Activated CD4-positive, alpha-beta T cell treated with anti-CD3 and anti-CD28 coated beads for 1 hour (primary cell): ENCODE data around the gene MZT1.
"Not testable (repeated sequence)": the region's sequence is repeated elsewhere in the genome, so short reads cannot be mapped to it uniquely, and the experiment has no call there.

Source experiments
- DNase-seq: peaks from one replicate; pipeline ENCODE4 v3.0.0-alpha.2; 2020

The MZT1 gene, protein sequence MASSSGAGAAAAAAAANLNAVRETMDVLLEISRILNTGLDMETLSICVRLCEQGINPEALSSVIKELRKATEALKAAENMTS

DNA sequence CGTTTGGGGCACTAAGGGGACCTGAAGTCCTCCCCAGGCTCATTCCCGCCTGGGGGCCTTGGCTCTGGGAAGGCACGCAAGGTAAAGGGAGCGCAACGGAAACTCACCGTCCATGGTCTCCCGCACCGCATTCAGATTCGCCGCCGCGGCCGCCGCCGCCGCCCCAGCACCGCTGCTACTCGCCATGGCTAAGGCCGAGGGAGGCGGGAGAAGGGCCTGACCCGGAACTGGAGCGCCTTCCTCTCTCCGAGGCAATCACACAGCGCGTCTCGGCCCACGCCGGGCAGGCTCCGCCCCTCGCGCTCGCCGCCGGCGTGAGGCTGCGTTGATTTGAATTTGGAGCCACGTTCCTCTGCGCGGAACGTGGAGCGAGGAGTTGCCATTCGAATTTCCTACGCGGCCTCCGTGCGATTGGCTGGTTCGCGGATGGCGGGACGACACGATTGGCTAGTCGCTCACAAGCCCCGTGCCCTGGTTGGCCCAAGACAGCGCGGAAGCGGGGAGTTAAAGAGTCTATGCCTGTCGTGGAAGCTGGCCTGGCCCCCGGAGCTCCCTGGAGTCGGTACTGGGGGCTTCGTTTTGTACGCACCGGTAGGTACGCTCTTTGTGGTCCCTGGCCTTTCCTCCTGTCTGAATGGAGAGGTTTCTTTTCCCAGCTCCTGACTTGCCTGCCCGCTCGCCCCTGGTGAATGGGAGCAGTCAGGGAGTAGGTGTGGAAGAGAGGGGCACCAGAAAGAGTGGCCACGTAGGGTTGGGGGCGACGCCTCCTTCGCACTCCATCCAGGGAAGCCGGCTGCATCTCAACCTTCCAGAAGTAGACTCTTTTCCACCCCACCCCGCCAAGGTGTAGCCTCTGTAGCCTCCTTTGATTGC is at the start of gene MZT1, which contains the start of gene BORA:
Gene MZT1, minus strand, starts transcription at position 213 of the 873 bp plus-strand sequence. Its CDS starts 27 bp downstream, at position 186.
Gene BORA, plus strand, starts transcription at position 507 of the 873 bp plus-strand sequence. CDS start 1,018 bp downstream, outside the sequence.
- DNase-seq: peak; percentile 90

DNA sequence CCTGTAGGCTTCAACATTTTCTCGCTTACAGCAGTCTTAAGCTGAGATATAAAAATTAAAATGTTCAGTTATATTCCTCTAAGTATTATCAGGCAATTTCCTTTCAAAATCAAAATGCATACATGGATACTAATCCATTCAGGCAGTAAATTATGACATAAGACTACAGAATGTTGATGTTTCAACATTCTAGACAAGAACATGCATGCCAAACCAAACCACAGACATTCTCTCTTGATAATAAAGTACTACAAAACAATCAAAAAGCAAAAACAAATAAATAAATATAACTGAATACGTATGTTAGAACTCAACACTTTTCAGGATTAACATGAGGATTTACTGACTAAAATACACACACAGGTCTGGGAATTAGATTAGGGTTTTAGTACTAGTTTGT is 46.6 kb upstream of the MZT1 start:
- DNase-seq: no peak

DNA sequence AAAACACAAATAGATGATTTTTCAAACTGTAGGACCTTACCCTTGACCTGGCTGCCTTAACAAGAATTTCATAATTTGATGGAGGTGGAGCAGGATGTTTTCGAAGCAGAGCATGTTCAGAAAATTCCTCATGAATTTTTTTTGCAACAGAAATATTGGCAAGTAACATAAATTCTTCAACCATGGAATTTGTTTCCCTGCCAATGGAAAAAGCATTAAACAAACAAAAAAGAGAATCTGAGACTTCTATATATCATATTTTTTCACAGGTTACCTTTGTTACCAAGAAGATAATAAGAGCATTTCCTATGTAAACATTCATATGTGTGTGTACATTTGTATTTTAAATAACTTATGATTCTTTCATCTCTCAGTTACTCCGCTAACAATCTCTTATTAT is 36.0 kb upstream of the MZT1 start:
- no peak for DNase-seq

DNA sequence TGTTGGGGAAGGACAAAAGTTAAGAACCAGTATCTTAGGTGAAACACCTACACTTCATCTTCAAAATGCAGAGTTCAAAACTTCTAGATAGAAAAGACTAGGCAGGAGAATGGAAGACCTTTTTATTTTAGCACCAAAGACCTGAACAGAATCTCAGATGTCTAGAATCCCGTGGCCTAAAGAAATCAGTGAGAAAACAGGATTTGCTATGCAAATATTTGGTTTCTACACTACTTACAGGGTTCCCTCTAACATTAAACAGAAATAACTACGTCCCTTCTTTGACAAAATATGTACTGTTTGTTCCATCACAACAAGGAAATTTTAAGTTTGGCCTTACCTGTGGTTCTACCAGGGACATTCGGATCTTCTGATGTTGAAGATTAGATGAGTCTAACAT is 32.8 kb upstream of the MZT1 start:
- no peak for DNase-seq

DNA sequence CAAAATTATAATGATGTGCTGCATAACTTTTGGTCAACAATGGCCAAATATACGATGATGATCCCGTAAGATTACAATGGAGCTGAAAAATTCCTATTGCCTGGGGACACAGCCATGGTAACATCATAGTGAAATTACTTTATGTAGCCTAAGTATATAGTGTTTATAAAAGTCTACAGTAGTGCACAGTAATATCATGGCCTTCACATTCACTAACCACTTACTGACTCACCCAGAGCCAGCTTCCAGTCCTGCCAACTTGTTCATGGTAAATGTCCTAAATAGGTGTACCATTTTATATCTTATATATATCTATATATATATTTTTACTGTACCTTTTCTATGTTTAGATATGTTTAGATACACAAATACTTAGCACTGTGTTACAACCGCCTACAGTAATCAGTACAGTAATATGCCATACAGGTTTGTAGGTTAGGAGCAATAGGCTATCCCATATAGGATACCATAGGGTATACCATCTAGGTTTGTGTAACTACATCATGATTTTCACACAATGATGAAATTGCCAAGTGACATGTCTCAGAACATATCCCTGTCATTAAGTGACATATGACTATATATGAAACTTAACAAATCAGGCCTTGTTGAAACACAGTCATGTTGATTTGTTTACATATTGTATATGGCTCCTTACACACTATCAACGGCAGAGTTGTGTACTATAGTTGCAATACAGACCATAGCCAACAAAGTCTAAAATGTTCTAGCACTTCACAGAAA is 30.5 kb upstream of the MZT1 start:
- no peak for DNase-seq

DNA sequence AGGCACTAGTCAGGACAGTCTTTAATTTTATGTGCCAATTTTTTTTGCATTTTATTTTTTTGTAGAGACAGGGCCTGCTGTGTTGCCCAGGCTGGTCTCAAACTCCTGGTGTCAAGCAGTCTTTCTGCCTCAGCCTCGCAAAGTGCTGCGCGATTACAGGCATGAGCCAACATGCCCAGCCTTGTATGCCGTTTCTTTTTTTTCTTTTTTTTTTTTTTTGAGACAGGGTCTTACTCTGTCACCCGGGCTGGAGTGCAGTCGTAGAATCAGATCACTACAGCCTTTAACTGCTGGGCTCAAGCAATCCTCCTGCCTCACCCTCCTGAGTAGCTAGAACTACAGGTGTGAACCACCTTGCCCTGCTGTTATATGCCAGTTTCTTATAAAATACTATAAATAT is 26.7 kb upstream of the MZT1 start:
- DNase-seq: no peak

DNA sequence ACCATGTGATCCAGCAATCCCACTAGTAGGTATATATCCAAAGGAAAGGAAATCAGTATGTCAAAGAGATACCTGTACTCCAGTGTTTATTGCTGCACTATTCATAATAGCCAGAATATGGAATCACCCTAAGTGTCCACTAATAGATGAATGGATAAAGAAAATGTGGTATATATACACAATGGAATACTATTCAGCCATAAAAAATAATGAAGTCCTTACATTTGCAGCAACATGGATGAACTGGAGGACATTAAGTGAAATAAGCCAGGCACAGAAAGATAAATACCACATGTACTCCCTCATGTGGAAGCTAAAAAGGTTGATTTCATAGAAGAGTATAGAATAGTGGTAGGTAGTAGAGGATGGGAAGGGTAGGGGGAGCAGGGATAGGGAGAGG is 23.8 kb upstream of the MZT1 start:
- no peak for DNase-seq

DNA sequence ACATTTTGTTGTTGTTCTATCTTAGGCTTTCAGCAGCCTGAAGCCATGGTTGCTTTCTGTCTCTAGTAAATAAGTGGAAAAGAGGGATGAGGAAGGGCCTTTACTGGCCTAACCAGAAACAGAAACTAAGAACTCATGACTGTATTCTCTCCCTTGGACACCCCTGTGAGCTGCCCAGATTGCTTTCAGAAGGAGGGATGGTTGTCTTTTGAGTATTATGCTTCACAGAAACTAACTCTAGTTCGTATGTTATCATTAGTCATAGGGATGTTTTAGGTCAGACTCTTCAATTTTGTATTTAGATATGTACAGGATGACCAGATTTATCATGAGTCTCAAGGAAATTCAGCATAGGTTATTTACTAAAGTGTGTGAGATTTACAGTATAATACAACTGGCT is 17.8 kb upstream of the MZT1 start:
- no peak for DNase-seq

DNA sequence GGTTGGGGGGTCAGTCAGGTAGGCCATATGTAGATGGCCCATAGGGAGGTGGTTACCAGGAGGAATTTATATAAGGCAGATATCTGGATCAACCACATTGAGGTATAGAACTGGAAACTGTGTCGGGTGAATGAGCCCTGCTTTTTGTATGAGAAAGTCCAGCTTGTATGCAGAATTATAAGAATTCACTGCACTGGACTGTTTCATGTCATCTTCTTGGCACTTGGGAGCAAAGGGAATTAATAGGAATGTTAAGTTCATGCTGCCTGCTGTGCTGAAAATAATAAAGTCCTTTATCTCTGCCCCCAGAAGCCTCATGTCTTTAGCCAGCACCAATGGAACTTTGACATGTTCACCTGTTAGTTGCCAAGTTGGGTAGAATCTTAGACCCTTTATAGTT is 12.6 kb upstream of the MZT1 start:
- no peak for DNase-seq

DNA sequence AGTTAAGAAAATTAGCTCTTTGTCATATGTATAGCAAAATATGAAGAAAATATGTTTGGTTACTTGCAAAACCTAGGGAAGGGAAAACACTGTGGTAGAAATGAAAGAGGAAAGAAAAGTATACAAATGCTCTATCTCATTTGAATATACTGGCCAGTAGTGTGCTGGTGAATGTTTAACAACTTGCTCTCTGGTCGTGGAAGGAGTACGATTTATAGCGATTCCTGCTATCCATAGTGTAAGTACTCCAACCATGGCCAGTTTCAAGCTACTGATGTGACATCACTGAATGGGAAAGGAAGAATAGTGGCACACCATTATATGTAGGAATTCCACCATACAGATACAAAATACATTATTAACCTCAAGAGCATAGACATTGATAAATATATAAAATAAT is 9.6 kb upstream of the MZT1 start:
- DNase-seq: no peak

DNA sequence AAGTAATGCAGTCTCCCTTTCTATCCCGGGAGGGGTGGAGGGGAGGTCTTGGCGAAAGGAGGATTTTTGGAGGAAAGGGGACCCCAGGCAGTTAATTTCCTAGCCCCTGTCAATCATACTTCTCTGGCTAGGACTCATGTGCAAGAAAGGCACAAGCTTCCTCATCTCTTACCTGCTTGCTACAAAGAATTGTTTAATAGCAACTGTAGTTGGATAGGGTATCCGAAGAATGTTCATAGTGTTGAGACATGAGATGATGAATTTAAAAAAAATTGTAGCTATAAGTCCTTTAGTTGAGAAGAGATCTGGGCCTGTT is 819 bp upstream of the MZT1 start:
- no peak for DNase-seq

DNA sequence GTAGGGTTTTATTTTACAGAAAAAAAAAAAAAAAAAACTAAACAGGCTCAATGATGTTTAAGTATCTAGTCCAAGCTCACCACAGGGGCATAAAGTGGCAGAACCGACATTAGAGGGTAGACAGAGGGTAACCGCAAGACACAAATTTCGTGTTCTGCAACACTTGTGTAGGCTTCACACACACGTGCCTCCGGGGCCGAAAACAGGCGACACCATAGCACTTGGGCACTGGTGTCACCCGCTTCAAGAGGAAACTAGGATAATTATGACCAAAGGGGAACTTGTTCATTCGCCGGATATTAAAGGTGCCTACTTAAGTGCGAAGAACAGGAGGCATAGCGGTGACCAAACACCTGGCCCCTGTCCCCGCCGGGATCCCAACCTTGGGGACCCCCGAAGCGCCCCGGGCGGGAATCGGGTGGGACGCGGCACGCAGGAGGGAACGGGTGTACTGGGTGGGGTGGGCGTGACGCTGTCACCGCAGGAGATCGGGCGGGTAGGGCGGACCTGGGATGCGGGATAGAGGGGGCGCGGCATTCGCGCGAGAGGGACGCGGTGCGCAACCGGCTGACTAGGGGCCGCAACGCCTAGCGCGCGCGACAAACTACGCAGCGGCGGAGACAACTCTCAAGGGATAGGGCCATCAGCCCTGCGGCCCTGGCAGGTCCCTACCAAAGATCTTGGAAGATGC is 558 bp downstream of the MZT1 start:
- peak; percentile 16 for DNase-seq

DNA sequence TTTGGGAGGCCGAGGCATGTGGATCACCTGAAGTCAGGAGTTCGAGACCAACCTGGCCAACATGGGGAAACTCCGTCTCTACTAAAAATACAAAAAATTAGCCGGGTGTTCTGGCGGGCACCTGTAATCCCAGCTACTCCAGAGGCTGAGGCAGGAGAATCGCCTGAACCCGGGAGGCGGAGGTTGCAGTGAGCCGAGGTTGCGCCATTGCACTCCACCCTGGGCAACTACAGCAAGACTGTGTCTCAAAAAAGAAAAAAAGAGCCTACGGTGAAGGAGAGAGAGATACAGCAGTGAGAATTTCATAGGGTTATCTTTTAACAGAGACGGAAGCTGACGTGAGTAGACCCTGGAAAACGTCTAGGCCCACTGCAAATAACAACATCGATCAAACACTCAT is 1.2 kb downstream of the MZT1 start:
- not testable (repeated sequence) for DNase-seq

DNA sequence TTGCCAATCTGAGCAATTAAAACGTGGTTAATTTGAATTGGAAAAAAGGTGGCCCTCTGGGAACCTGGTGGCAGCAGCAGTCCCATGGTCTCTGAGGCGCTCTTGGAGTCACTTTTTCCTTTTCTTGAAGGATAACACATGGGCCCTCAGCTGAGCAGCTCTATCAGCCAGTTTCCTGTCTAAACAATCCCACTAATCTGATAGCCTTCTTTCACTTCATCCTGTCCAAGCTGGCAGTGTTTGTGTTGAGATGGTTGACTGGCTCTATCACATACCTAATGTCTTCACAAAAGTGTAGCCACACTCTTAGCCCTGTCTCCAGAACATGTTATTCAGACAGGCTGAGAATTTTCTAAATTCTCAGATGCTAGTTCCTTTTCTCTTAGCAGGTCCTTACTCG is 10.7 kb downstream of the MZT1 start:
- DNase-seq: no peak

DNA sequence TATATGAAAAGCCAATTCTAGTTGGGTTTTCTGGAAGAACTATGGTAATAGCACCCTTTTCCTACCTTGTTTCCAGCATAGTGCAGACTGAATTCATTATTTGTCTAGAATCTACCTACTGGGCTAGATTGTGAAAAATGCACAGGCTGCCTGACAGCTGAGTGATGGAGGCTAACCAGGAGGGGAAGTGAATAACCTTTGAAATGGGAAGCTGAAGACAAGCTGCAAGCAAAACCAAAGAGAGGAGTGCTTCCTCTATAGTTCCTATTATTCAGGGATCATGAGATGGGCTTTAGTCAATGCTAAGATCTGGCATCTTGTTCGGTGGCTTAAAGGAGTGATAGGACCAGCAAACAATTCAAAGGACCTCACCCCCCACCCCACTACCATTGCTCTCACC is 26.9 kb downstream of the MZT1 start:
- no peak for DNase-seq

DNA sequence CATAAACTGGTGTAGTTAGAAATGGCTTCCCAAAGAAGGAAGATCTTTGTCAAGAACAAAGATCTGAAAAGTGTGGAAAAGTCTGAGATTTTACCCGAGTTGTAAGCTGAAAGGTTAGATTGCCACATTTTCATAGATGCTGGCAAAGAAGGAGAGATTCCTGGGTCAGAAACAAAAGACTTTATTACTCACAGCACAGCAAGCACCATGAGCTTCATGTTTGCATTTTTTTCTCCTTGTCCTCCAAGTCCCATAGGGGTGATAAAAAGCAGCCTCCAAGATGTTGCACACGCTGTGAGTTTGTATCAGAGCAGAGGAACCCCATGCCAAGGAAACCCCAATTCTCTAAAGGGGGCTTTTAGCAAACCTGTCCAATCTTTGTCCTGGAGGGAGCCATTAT is 29.3 kb downstream of the MZT1 start:
- no peak for DNase-seq

DNA sequence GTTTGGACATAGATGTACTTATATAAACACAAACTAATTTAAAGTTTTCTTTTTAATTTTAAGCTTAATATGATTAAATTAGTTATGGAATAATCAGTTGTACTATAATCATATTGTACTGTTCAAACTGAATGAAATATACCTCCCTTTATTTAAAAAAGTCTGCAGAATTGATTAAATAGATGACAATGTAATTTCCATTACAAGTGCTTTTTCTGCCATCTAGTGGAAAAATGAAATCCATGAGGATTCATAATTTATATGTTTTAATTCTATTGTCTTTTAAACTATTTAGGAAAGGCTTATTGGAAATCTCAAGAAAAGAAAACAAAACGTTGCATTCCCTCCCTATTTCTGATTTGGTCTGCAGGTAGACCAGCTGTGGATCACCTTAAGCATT is 30.9 kb downstream of the MZT1 start:
- DNase-seq: no peak

DNA sequence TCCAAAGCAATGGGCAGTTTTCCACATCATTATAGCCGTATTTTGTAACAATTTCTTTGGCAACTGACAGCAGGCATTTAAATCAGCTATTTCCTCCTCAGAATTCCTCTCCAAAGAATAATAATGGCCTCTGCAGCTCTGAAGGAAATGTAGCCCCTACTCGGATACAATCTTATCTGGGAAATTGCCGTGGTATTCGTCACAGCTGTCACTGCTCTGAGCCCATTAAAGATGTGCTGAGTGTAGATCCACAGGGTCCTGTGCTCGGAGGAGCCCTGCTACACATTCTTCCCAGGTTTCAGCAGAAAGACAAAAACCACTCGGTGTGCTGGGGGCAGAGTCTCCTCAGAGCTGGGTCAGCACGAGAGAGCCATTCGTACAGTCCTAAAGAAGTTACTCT is 33.1 kb downstream of the MZT1 start:
- DNase-seq: no peak

DNA sequence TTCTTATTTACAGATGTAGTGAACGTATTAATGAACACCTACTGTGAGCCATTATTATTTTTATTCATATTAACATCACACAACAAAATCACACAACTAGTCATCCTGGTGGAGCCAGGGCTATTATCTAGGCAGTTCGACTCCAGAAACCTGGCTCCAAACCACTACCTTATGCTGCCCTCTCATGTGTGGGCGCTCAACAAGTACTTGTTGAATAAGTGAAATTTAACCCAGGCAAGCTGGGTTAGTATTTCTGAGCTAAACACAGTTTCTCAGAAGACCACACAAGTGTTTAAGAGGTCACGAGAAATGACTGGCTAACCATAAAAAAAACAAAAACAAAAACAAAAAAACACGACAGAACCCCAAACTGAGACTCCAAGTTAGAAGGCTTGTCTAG is 33.6 kb downstream of the MZT1 start:
- no peak for DNase-seq

DNA sequence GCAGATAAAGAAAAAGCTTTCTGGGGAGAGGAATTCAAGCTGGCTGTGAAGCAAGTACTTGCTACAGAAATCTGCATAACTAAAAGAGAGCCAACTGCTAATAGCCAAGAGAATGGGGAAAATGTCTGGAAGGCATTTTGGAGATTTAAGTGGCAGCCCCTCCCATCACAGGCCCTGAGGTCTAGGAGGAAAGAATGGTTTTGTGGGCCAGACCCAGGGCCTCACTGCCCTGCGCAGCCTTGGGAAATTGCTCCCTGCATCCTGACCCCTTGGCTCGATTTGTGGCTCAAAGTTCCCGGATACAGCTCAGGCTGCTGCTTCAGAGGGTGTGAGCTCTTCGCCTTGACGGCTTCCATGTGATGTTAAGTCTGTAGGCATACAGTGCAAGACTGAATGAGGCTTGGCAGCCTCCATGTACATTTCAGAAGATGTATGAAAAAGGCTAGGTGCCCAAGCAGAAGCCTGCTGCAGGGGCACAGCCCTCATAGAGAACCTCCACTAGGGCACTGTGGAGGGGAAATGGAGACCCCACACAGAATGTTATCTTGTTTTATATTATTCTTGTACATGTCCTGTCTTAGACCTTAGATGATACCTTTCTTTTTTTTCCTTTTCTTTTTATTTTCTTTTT is 34.4 kb downstream of the MZT1 start:
- no peak for DNase-seq

DNA sequence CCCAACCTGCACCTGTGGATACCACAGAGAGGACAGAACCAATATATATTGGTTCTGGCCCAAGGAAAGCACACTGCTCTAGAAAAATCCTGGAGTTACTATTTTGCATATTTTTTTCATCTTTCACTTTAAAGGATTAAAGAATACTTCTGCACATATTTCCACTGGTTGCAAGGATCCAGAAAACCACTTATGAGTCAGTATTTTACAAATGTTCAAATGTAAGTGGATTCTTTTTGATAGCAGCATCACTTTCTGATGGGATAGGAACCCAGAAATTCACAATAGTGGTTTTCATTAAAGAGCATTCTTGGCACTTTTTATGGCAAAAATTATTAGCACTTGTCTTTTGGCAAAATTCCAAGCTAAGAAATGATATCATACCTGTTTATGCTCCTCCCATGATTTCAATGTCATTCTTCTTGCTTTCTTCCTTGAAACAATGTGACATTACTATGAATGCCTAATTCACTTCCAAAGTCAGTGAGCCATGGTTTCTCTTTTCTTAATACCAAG is 38.2 kb downstream of the MZT1 start:
- no peak for DNase-seq

DNA sequence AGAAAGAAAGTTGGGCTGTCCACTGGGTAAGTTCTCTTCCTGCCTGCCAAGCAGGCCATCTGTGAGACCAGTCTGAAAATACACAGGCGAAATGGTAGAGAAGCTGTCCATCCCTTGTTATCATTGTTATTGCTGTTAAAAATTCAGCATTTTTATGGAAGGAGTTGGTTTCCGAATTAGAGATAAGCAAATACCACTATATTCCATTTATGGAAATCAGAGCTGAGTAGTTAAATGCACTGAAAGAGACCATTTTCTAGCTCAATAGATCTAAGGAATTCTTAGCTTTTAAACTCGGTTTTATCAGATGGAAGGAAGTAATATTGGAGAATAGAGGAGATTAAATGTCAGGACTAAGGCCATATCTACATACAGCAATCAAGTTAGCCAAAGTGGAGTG is 40.7 kb downstream of the MZT1 start:
- DNase-seq: no peak

DNA sequence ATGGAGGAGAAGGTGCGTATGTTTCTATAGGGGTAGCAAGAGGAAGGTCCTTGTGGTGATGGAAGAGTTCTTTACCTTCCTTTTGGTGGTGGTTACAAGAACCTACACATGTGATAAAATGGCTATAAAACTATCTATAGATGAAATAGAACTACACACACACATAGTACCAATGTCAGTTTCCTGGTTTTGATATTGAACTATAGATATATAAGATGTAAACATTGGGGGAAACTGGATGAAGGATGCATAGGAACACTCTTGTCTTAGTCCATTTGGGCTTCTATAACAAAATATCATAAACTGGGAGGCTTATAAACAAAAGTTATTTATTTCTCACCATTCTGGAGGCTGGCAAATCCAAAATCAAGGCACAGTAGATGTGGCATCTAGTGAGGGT is 47.1 kb downstream of the MZT1 start:
- no peak for DNase-seq
